ENCODE data around the gene APOOL. TPM values are rescaled to one million over a fixed set of nuclear protein-coding genes. Genes with fewer than 3 reads are reported as not detected.
A peak's percentile ranks its signal among the peaks of the same experiment; 100 is the strongest.
"Not testable (repeated sequence)": the region's sequence is repeated elsewhere in the genome, so short reads cannot be mapped to it uniquely, and the experiment has no call there.

APOOL gene
- 12.1 and 18.7 TPM in 2 replicates for total RNA-seq (2014; rRNA removed; shearing (Covaris generic))

DNA sequence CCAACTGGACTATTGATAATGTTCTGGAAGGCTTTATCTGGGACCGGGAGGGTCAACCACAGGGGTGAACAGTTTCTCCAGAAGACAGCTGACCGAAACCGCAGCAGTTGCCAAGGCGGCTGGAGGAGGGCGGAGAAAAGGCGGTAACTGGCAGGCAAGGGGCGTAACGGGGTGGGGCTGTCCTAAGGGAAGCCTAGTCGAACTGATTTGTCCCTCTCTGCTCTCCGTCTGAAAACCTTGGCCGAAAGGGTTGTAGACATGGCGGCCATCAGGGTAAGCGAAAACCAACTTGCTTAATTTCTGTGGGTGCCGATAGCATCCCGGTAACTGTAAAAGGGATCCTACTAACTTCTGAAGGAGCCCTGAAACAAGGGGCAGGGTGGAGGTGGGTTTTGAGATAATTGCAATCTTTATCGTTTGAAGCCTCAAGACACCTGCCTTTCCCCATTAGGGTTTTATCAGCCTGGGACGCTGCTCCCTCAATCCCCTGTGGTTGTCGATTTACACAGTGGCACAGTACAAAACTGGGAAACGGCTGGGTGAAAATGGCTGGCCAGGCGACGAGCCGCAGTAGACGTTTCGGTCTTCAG is at the start of gene APOOL:
Gene APOOL, plus strand, starts transcription at position 223 of the 590 bp plus-strand sequence. Its CDS starts 36 bp downstream, at position 259.
- peak; percentile 90 for DNase-seq (ENCODE audit: low read depth)

- DNase-seq (ENCODE audit: low read depth), result no peak
Observed at GRCh38 chrX:84956304-84956703, 47.4 kb upstream of the APOOL start.

- no peak for DNase-seq (ENCODE audit: low read depth)
Observed at GRCh38 chrX:84974803-84975202, 28.9 kb upstream of the APOOL start.

DNA sequence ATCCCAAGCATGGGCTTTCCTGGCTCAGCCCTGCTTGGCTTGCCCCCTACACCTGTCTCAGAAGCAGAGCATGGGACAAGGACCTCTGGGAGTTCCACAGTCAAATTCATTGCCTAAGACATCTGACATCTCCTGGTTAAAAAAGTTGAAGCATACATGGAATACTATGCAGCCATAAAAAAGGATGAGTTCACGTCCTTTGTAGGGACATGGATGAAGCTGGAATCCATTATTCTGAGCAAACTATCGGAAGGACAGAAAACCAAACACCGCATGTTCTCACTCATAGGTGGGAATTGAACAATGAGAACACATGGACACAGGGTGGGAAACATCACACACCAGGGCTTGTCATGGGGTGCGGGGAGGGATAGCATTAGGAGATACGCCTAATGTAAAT is 11.9 kb upstream of the APOOL start:
- not testable (repeated sequence) for DNase-seq (ENCODE audit: low read depth)

- no peak for DNase-seq (ENCODE audit: low read depth)
Observed at GRCh38 chrX:84993150-84993549, 10.5 kb upstream of the APOOL start.

DNA sequence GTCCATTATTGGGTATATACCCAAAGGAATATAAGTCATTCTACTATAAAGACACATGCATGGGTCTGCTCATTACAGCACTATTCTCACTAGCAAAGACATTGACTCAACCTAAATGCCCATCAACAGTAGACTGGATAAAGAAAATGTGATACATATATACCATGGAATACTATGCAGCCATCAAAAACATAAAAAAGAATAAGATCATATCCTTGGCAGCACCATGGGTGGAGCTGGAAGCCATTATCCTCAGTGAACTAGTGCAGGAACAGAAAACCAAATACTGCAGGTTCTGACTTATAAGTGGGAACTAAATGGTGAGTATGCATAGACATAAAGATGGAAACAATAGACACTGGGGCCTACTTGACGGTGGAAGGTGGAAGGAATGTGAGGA is 2.3 kb upstream of the APOOL start:
- DNase-seq (ENCODE audit: low read depth), result no peak

DNA sequence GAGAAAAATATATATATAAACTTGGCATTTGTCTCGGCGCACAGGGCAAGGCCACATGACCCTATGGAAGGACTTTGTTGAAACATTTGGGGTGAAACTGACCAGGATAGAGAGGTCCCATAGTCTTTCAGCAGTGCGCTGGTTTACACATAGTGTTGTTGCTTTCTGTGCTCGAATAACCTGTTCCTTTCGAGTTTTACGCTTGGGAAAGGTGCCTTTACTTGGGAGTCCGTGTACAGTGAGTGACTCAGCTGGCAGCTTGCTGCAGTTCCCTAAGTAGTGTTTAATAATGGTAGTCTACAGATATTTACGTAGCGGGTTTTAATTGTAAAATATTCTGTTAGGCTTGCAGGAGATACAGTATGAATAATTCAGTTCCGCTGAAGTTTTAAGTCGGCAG is 578 bp downstream of the APOOL start:
- peak; percentile 40 for DNase-seq (ENCODE audit: low read depth)

GRCh38 chrX:85012098-85012497 is 8.4 kb downstream of the APOOL start:
- no peak for DNase-seq (ENCODE audit: low read depth)

DNA sequence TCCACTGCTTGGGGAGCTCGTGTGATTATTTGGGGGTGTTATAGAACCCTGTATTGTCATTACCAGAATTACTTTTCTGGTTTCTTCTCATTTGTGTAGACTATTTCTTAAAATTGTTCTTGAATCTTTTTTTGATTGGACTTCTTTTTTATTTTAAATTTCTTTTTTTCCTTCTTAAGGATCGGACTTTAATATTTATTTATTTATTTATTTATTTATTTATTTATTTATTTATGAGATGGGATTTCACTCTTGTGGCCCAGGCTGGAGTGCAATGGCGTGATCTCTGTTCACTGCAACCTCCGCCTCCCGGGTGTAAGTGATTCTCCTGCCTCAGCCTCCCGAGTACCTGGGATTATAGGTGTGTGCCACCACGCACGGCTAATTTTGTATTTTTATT is 11.7 kb downstream of the APOOL start:
- DNase-seq (ENCODE audit: low read depth), result not testable (repeated sequence)

- no peak for DNase-seq (ENCODE audit: low read depth)
Observed at GRCh38 chrX:85017721-85018120, 14.0 kb downstream of the APOOL start.

- DNase-seq (ENCODE audit: low read depth), result no peak
Observed at GRCh38 chrX:85018471-85018870, 14.8 kb downstream of the APOOL start.

DNA sequence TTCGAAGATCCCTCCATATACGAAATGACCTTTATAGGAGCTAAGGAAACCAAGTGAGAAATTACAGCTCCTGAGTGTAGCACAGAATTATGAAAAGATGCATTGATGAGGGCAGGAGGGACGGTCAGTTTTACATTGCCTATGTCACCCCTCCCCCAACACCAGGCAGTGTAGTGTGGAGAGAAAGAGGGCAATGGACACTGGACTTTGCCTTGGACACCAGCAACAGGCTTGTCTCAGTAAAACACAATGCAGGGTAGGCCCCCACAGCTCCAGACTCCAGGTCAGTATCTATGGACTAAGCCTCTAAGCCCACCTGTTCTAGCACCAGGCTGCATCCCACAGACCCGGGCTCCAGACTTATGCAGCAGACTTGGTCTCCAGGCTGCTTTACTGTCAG is 16.5 kb downstream of the APOOL start:
- no peak for DNase-seq (ENCODE audit: low read depth)

GRCh38 chrX:85024044-85024443 is 20.4 kb downstream of the APOOL start:
- DNase-seq (ENCODE audit: low read depth), result no peak

DNA sequence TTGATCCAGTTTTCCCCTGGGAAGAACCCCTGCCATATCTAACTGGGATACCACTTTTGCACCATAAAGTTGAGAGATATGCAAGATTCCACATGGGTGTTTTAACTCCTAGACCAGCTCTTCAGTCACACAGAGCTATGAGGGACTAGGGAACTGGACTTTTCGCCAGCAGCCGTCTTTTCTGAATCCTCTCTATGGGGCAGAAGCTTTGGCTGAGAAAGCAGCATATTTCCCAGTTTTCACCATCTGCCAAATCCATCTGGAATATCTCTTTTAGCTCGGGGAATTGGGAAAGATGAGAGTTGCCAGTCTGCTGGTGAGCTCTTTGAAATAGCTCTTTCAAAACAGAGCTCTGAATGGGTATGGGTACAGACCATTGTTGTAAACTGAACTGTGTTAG is 20.9 kb downstream of the APOOL start:
- DNase-seq (ENCODE audit: low read depth), result no peak

DNA sequence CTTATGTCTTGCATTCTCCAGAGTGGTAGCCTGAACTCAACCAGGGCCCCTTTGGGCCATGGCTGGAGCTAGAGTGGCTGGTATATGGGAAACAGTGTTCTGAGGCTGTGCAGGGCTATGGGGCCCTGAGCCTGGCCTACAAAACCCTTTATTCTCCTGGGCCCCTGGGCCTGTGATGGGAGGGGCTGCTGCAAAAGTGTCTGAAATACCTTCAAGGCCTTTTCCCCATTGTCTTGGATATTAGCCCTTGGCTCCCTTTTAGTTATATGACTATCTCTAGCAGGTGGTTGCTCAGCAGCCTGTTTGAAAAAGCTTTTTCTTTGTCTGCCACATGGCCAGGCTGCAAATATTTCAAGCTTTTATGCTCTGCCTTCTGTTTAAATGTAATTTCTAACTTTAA is 22.5 kb downstream of the APOOL start:
- DNase-seq (ENCODE audit: low read depth), result no peak

DNA sequence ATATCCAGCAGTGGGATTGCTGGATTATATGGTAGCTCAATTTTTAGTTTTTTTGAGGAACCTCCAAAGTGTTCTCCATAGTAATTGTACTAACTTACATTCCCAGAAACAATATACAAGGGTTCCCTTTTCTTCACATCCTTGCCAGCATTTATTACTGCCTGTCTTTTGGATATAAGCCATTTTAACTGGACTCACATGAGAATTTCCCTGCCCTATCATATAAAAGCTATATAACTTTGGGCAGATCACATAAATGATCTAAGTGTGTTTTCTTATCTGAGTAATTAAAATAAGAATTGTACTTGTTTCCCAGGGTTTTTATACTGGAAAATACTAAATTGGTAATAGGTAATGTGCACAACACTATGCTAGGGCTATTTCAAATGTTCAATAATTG is 25.4 kb downstream of the APOOL start:
- no peak for DNase-seq (ENCODE audit: low read depth)

DNA sequence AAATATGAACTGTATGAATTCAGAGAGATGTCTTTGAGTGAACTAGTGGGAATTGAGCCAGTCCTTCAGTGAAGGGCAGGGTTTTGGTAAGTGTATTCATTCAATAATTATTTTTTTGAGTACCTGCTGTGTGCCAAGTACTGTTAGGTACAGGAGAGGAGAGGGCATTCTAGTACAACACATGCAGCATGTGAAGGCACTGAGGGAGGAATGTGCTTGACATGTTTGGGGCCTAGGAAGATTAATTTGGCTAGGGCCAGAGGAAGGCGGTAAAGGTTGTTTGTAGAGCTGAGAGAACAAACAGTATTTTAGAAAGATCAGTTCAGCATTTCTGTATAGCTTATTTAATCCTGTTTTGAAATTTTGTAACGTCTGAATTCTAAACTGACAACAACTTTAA is 27.8 kb downstream of the APOOL start:
- DNase-seq (ENCODE audit: low read depth), result no peak

DNA sequence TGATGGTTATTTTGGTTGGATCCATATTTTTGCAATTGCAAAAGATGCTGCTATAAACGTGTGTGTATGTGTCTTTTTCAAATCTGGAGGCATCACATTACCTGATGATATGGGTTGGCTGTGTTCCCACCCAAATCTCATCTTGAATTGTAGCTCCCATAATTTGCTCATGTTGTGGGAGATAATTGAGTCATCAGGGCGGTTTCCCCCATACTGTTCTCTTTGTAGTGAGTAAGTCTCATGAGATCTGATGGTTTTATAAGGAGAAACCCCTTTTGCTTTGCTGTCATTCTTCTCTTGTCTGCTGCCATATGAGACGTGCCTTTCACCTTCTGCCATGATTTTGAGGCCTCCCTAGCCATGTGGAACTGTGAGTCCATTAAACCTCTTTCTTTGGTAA is 33.4 kb downstream of the APOOL start:
- no peak for DNase-seq (ENCODE audit: low read depth)

DNA sequence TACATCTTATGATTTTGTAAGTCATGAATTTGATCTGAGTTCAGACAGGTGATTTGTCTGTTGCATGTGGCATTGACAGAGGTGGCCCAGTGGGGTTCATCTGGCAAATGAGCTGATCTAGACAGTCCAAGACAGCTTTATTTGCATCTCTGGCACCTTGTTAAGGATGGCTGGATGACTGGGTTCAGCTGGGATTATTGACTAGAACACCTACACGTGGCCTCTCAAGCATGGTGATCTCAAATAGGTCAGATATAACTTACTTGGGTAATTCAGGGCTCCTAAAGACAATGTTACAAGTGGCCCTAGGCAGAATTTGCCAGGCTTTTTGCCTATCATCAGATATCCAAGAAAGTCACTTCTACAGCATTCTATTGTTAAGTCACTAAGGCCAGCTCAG is 48.0 kb downstream of the APOOL start:
- DNase-seq (ENCODE audit: low read depth), result no peak

- DNase-seq (ENCODE audit: low read depth), result peak; percentile 24
Observed at GRCh38 chrX:85052205-85052604, 48.5 kb downstream of the APOOL start.

DNA sequence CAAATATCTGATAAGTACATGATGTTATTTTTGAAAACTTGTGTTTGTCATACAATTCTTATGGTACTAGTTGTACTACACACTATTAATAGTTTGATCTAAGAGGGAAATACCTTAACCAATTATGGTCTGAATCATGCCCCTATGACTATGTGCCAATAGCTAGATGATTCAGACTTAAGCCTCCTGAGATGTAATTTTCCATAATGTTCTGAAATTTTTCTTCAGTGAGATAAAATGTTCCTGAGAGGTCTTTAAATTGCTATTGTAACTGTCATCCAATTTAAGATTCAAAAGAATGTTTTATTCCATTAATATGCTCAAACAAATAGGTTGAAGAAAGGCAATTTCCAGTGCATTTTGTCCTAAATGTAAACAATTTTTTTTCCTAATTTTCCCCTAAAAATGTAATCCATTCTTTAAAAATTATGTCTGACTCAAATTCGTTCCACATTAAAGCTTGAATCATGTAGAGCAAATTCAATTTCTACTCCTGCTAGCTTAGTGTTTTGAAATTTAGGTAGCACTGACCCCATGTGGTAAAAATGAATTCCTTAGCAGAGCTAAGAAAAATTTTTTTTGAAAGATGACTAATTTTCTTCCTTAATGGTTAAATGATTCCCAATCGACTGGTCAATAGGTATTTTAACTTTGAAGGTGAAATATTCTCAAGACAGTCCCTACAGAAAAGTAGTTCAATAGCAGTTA is 49.1 kb downstream of the APOOL start:
- DNase-seq (ENCODE audit: low read depth), result peak; percentile 71

- no peak for DNase-seq (ENCODE audit: low read depth)
Observed at GRCh38 chrX:85065512-85066198, 62.0 kb downstream of the APOOL start.

DNA sequence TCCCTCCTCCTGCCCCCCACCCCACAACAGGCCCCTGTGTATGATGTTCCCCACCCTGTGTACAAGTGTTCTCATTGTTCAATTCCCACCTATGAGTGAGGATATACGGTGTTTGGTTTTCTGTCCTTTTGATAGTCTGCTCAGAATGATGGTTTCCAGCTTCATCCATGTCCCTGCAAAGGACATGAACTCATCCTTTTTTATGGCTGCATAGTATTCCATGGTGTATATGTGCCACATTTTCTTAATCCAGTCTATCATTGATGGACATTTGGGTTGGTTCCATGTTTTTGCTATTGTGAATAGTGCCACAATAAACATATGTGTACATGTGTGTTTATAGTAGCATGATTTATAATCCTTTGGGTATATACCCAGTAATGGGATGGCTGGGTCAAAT is 73.6 kb downstream of the APOOL start:
- not testable (repeated sequence) for DNase-seq (ENCODE audit: low read depth)

All from M059J (cell line).